Measurements from ENCODE around the gene JAKMIP1. TPM values are rescaled to one million over a fixed set of nuclear protein-coding genes. Genes with fewer than 3 reads are reported as not detected.

The JAKMIP1 gene
- total and polyA plus RNA-seq, 2 of the 13 experiments (the other 11 are each of a cell fraction or from before 2014, with no cell fraction given): not detected

DNA sequence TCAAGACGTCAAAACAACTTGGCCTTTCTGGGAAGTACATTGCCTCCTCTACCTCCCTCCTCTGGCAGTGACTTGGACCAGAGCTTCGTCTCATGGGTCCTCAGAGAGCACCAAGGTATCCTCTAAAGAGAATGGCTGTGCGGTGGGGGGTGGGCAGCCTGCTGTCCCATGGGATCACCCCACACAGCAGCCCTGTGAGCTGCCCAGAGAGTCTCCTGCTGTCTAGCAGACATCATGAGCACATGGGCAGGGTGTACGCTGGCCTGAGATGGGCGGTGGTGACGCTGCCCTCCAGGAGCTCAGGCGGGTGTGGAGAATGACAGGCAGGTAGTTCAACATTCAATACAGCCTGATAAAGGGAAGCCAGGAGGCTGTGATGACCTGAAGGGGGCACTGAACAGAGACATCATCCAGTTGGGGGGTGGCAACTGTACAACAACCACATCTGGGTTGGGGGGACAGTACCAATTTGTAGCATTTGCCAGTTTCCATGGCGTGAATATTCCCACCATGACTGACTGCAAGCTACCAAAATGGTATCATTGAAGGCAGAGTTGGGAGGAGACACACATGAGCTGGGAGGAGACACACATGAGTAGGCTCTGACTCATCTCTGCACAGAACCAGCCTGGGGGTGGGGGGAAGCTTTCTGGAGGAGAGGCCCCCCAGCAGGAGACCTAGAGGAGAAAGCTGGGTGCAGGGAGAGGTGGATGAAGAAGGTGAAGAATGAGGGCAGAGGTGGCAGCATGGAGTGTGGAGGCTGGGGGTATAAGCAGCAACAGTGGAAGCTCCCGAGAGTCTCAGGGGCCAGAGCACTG is 218.0 kb downstream of the JAKMIP1 start (continued):
- TF ChIP-seq ZNF367 (CRISPR knock-in tag; IDR thresholded peaks at IDR 0.05; ENCODE audit: borderline replicate concordance) (no peak), ZNF292 (CRISPR knock-in tag; IDR thresholded peaks at IDR 0.05; ENCODE audit: borderline replicate concordance, low read depth) (no peak)

DNA sequence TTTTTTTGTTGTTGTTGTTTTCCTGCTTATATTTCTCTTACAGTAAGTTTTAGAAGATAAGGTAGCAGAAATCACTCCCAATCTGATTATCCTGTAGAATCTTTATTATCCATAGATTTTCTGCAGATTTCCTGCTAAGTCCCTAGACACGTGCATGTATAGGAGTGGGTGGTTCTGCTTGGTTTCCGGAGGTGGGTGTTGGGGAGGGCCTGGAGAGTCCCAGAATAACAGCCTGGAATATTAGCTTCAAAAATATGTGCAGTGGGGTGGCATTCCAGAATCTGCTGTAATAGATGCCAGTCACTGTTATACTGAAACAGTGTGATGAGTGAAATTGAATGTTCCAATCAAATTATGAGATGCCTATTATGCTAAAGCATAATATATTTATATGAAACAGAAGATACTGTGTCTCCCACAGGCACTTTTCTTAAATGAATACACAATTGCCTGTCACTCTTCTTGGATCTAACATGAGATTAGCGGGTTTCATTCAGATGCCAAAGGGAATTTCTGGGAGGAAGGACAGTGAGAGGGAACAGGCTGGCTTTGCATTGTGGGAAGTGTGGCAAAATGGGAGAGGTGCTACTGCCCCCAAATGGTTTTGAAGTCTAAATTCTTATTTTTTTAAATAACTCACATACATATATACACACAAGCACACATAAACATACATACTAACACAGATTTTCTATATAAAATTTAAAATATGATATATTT is 219.8 kb downstream of the JAKMIP1 start:
- ATAC-seq (no peak), DNase-seq (ENCODE audit: low spot score) (no peak)
- CTCF ChIA-PET (ENCODE audit: low intra/inter-chr PET ratio, low total read pairs): no interaction called here

More for the DNA sequence above, 219.8 kb downstream of the JAKMIP1 start:
- no peak for TF ChIP-seq NCOA2 (CRISPR knock-in tag; IDR thresholded peaks at IDR 0.05)
- no peak for TF ChIP-seq MTF1 (CRISPR knock-in tag; IDR thresholded peaks at IDR 0.05)
- no peak for TF ChIP-seq ZNF235 (CRISPR knock-in tag; IDR thresholded peaks at IDR 0.05; ENCODE audit: borderline replicate concordance)
- TF ChIP-seq ZBTB20 (CRISPR knock-in tag; IDR thresholded peaks at IDR 0.05; ENCODE audit: borderline replicate concordance, low read depth): no peak
- TF ChIP-seq HDAC2 (CRISPR knock-in tag; IDR thresholded peaks at IDR 0.05): no peak
- TF ChIP-seq SIX1 (CRISPR knock-in tag; IDR thresholded peaks at IDR 0.05; ENCODE audit: borderline replicate concordance): no peak
- TF ChIP-seq, protein P1, sequence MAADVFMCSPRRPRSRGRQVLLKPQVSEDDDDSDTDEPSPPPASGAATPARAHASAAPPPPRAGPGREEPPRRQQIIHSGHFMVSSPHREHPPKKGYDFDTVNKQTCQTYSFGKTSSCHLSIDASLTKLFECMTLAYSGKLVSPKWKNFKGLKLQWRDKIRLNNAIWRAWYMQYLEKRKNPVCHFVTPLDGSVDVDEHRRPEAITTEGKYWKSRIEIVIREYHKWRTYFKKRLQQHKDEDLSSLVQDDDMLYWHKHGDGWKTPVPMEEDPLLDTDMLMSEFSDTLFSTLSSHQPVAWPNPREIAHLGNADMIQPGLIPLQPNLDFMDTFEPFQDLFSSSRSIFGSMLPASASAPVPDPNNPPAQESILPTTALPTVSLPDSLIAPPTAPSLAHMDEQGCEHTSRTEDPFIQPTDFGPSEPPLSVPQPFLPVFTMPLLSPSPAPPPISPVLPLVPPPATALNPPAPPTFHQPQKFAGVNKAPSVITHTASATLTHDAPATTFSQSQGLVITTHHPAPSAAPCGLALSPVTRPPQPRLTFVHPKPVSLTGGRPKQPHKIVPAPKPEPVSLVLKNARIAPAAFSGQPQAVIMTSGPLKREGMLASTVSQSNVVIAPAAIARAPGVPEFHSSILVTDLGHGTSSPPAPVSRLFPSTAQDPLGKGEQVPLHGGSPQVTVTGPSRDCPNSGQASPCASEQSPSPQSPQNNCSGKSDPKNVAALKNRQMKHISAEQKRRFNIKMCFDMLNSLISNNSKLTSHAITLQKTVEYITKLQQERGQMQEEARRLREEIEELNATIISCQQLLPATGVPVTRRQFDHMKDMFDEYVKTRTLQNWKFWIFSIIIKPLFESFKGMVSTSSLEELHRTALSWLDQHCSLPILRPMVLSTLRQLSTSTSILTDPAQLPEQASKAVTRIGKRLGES (CRISPR knock-in tag; IDR thresholded peaks at IDR 0.05; ENCODE audit: borderline replicate concordance): no peak
- TF ChIP-seq SIN3B (IDR thresholded peaks at IDR 0.05; ENCODE audit: low read length): no peak
- TF ChIP-seq ZNF331 (CRISPR knock-in tag; IDR thresholded peaks at IDR 0.05): no peak
- no peak overlapping the region for H3K9ac ChIP-seq (ENCODE audit: insufficient read depth, low read depth, low read length)
- no peak overlapping the region for H2AFZ ChIP-seq (ENCODE audit: low read length)
- POLR2A ChIA-PET: no interaction called here
- peaks cover 5% of the 10 kb centered on the region in 2 experiments; a peak in 2 of 5 replicates for H3K27me3 ChIP-seq (ENCODE audit: control insufficient read depth in 1 of 2, insufficient read depth in 2 of 2, low read length in 2 of 2)
- H3K27ac ChIP-seq (ENCODE audit: extremely low read length, insufficient read depth, low read length): no peak overlapping the region
- H3K9me3 ChIP-seq (ENCODE audit: low read length): peaks cover 7% of the 10 kb centered on the region
- intact Hi-C loops (cut with micrococcal nuclease; ENCODE audit: unreplicated experiment): no loop called here
- no peaks in the 10 kb centered on the region for H3K4me1 ChIP-seq (ENCODE audit: insufficient read depth, low read length)
- FAIRE-seq: no peak
- H3K79me2 ChIP-seq (ENCODE audit: insufficient read depth, low read length): no peaks in the 10 kb centered on the region
- WGBS (ENCODE audit: low lambda C conversion rate): 48% methylated on average over 3 of the region's 3 CpGs
- no peak overlapping the region for H3K4me2 ChIP-seq (ENCODE audit: low read depth, low read length)
- no TSS peak for BruUV-seq (replicated peaks)
- in situ Hi-C loops (cut with HindIII; ENCODE audit: extremely low pct_ligation_motif_present, low pct_unique_long_range_greater_than_20kb): no loop called here
- H3K36me3 ChIP-seq (replicated peaks in 1 of 2; ENCODE audit: control insufficient read depth in 1 of 2, insufficient read depth in 2 of 2, low read length in 2 of 2): no peaks in the 10 kb centered on the region
- no peak overlapping the region for H3K4me3 ChIP-seq (replicated peaks in 1 of 3; ENCODE audit: insufficient read depth in 1 of 3, low read depth in 2 of 3, low read length in 3 of 3)
- no peaks in the 10 kb centered on the region for H4K20me1 ChIP-seq (ENCODE audit: insufficient read depth, low read length)
